HL-60 (cell line): ENCODE measurements around the gene CCDC57.

ENCODE experiments used
- TF ChIP-seq, protein P1 (sequence below): IDR thresholded peaks from one replicate; pipeline ENCODE4 v1.5.1; 2011; ENCODE audit warnings: low read length, control low read depth, inconsistent platforms; ENCODE audit not compliant: insufficient read depth
- TF ChIP-seq, protein P2 (sequence below): IDR thresholded peaks from 2 replicates; pipeline ENCODE4 v1.6.1; 2012; ENCODE audit warnings: low read depth; ENCODE audit not compliant: insufficient replicate concordance

DNA sequence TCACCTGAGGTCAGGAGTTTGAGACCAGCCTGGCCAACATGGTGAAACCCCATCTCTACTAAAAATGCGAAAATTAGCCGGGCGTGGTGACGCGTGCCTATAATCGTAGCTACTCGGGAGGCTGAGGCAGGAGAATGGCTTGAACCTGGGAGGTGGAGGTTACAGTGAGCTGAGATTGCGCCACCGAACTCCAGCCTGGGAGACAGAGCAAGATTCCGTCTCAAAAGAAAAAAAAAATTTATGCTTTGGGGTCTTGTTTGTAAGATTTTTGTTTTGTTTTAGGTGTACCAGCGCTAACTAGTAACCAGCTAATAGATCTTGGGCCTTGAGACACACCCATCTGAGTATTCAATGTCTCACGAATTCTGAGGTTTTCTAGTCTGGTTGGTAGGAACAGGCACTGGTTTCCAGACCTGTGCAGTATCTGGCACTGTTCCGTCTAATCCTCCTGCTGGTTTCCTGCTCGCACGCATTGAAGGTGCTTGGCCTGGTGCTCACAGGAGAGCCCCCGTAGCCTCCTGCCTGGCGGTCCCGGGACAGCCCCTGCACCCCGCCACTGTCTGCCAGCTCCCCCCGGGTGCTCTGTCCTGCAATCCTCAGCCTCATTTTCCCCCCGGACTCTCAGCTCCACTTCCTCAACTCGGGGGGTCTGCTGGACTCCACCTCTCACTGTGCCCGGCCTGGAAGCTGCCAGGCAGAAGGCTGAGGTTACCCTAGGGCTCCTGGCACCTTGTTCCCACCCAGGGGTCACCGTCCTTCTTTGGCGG lies 136.4 kb downstream of the CCDC57 start:
- TF ChIP-seq, protein P1, sequence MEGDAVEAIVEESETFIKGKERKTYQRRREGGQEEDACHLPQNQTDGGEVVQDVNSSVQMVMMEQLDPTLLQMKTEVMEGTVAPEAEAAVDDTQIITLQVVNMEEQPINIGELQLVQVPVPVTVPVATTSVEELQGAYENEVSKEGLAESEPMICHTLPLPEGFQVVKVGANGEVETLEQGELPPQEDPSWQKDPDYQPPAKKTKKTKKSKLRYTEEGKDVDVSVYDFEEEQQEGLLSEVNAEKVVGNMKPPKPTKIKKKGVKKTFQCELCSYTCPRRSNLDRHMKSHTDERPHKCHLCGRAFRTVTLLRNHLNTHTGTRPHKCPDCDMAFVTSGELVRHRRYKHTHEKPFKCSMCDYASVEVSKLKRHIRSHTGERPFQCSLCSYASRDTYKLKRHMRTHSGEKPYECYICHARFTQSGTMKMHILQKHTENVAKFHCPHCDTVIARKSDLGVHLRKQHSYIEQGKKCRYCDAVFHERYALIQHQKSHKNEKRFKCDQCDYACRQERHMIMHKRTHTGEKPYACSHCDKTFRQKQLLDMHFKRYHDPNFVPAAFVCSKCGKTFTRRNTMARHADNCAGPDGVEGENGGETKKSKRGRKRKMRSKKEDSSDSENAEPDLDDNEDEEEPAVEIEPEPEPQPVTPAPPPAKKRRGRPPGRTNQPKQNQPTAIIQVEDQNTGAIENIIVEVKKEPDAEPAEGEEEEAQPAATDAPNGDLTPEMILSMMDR: no peak
- TF ChIP-seq, protein P2, sequence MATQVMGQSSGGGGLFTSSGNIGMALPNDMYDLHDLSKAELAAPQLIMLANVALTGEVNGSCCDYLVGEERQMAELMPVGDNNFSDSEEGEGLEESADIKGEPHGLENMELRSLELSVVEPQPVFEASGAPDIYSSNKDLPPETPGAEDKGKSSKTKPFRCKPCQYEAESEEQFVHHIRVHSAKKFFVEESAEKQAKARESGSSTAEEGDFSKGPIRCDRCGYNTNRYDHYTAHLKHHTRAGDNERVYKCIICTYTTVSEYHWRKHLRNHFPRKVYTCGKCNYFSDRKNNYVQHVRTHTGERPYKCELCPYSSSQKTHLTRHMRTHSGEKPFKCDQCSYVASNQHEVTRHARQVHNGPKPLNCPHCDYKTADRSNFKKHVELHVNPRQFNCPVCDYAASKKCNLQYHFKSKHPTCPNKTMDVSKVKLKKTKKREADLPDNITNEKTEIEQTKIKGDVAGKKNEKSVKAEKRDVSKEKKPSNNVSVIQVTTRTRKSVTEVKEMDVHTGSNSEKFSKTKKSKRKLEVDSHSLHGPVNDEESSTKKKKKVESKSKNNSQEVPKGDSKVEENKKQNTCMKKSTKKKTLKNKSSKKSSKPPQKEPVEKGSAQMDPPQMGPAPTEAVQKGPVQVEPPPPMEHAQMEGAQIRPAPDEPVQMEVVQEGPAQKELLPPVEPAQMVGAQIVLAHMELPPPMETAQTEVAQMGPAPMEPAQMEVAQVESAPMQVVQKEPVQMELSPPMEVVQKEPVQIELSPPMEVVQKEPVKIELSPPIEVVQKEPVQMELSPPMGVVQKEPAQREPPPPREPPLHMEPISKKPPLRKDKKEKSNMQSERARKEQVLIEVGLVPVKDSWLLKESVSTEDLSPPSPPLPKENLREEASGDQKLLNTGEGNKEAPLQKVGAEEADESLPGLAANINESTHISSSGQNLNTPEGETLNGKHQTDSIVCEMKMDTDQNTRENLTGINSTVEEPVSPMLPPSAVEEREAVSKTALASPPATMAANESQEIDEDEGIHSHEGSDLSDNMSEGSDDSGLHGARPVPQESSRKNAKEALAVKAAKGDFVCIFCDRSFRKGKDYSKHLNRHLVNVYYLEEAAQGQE: no peak
